Panc1 (cell line): ENCODE data around the gene CACNA2D4. TPM values are rescaled to one million over a fixed set of nuclear protein-coding genes. Genes with fewer than 3 reads are reported as not detected.

ENCODE experiments used
- ATAC-seq: fragments of 200-7000 bp; cut with Tn5 transposase; 2 replicates; pipeline ENCODE4 v1.9.1; 2020; ENCODE audit warnings: mild to moderate bottlenecking, moderate library complexity
- BruUV-seq: library from RNA; stranded (reverse); fragments of 400-500 nt; replicated peaks from 2 replicates; lab custom pipeline; 2021; lab: Mats Ljungman, UMichigan
- CTCF ChIA-PET: fragments of 300-600 bp; sonication (Branson Sonifier 250); formaldehyde crosslinking; loops from one replicate; lab custom pipeline; 2022; ENCODE audit warnings: antibody characterized with exemption; lab: Charles Lee
- POLR2A ChIA-PET: fragments of 300-600 bp; sonication (Branson Sonifier 250); formaldehyde crosslinking; loops from one replicate; lab custom pipeline; 2022; ENCODE audit warnings: antibody characterized with exemption; lab: Charles Lee
- DNase-seq: peaks from one replicate; pipeline ENCODE4 v3.0.0-alpha.2; 2010; ENCODE audit warnings: low read depth, low spot score
- H3K27ac ChIP-seq: 2 replicates; pipeline ENCODE4 v1.5.1; 2011; ENCODE audit warnings: mild to moderate bottlenecking, low read length, inconsistent platforms
- H3K27me3 ChIP-seq: fragments of 200-500 bp; sonication (Bioruptor generic); 2 replicates; pipeline ENCODE4 v1.6.0; 2014; ENCODE audit warnings: low read length, inconsistent platforms; ENCODE audit not compliant: control insufficient read depth, insufficient read depth
- H3K36me3 ChIP-seq: fragments of 200-500 bp; sonication (Bioruptor generic); 2 replicates; pipeline ENCODE4 v1.5.1; 2014; ENCODE audit warnings: inconsistent platforms, mild to moderate bottlenecking, low read length, moderate library complexity; ENCODE audit not compliant: control insufficient read depth, insufficient read depth
- H3K4me1 ChIP-seq: 2 replicates; pipeline ENCODE4 v1.5.1; 2011; ENCODE audit warnings: inconsistent platforms, mild to moderate bottlenecking, low read length, moderate library complexity; ENCODE audit not compliant: control insufficient read depth, insufficient read depth
- H3K4me3 ChIP-seq, 2 experiments: 2 replicates each; pipeline ENCODE4 v1.5.1; 2011 to 2012; ENCODE audit warnings: low read depth in 2 of 2, low read length in 2 of 2, mild to moderate bottlenecking in 2 of 2, inconsistent platforms in 1 of 2, moderate library complexity in 1 of 2
- H3K9me3 ChIP-seq: fragments of 200-500 bp; sonication (Bioruptor generic); 2 replicates; pipeline ENCODE4 v1.5.1; 2014; ENCODE audit warnings: low read depth, mild to moderate bottlenecking, inconsistent platforms, low read length, moderate library complexity; ENCODE audit not compliant: control insufficient read depth, insufficient read depth
- POLR2AphosphoS5 ChIP-seq: IDR thresholded peaks from 2 replicates; pipeline ENCODE4 v1.6.1; 2012; ENCODE audit warnings: mild to moderate bottlenecking, low read depth, low read length, moderate library complexity
- SIN3A ChIP-seq: IDR thresholded peaks from 2 replicates; pipeline ENCODE4 v1.6.1; 2012; ENCODE audit warnings: low read depth, mild to moderate bottlenecking, low read length, moderate library complexity, borderline replicate concordance; ENCODE audit not compliant: insufficient read depth
- TCF7L2 ChIP-seq: IDR thresholded peaks from 2 replicates; pipeline ENCODE4 v1.6.1; 2011; ENCODE audit warnings: mild to moderate bottlenecking, low read depth, low read length, inconsistent platforms
- in situ Hi-C: cut with HindIII; loops from 2 replicates; pipeline ENCODE4 v1.10.0; 2016; ENCODE audit warnings: low sequenced_read_pairs, low pct_unique_long_range_greater_than_20kb
- intact Hi-C: fragments of 100-400 bp; cut with micrococcal nuclease; formaldehyde crosslinking; loops from one replicate; pipeline ENCODE4 v1.10.0; 2022; ENCODE audit not compliant: unreplicated experiment
- total RNA-seq: library from RNA; stranded (reverse); gene quantifications from one replicate; pipeline ENCODE4 v1.2.1, GENCODE V29; 2021; ENCODE audit not compliant: unreplicated experiment
- TF ChIP-seq, protein P1 (sequence below), 2 experiments: IDR thresholded peaks; 2 replicates each; pipeline ENCODE4 v1.6.1; 2011 to 2012; ENCODE audit warnings: low read depth in 2 of 2, control low read depth in 1 of 2, low read length in 1 of 2, mild to moderate bottlenecking in 1 of 2, moderate library complexity in 1 of 2; ENCODE audit not compliant: insufficient read depth in 1 of 2
- TF ChIP-seq, protein P2 (sequence below): fragments of 450-650 bp; IDR thresholded peaks from 2 replicates; pipeline ENCODE4 v1.5.1; 2017; ENCODE audit warnings: mild to moderate bottlenecking

CACNA2D4 gene
- total RNA-seq, 1 experiment from 2014 or later: 0.15 TPM

DNA sequence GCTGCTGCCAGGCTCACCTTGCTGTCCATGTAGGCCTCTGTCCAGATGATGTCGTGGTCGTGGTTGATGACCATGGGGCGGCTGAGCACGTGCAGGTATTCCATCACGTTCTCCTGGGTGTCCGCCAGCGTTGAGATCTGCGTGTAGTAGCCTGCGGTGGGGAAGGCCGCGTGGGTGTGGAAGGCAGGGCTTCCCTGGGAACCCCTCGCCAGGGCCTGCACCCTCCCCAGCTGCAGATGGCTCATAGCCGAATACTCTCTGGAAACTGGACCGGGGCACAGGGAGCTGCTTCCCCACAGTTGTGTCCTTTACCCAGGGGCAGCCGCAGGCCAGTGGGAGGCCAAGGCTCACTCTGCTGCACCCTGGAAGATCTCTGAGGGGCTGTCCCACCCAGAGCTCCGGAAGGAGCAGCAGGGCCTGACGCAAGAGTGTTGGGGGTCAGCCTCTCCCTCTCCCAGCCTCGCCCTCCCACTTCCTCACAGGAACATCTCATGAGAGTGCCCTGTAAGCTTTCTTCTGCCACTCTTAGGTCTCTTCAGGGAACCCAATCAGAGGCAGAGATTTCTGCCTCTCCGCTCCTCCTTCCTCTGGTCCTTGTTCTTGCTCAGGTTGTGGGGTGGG lies 35.5 kb downstream of the CACNA2D4 start:
- intact Hi-C loops (no loop called here), in situ Hi-C loops (no loop called here)
- Histone ChIP-seq H3K27ac (no peak overlapping the region), H3K27me3 (no peaks in the 10 kb centered on the region), H3K36me3 (no peaks in the 10 kb centered on the region), H3K4me1 (no peaks in the 10 kb centered on the region), H3K9me3 (no peaks in the 10 kb centered on the region), H3K4me3 (no peak overlapping the region)
- no peak for ATAC-seq
- BruUV-seq: no TSS peak
- ChIA-PET POLR2A (no interaction called here), CTCF (no interaction called here)
- TF ChIP-seq, protein P1, sequence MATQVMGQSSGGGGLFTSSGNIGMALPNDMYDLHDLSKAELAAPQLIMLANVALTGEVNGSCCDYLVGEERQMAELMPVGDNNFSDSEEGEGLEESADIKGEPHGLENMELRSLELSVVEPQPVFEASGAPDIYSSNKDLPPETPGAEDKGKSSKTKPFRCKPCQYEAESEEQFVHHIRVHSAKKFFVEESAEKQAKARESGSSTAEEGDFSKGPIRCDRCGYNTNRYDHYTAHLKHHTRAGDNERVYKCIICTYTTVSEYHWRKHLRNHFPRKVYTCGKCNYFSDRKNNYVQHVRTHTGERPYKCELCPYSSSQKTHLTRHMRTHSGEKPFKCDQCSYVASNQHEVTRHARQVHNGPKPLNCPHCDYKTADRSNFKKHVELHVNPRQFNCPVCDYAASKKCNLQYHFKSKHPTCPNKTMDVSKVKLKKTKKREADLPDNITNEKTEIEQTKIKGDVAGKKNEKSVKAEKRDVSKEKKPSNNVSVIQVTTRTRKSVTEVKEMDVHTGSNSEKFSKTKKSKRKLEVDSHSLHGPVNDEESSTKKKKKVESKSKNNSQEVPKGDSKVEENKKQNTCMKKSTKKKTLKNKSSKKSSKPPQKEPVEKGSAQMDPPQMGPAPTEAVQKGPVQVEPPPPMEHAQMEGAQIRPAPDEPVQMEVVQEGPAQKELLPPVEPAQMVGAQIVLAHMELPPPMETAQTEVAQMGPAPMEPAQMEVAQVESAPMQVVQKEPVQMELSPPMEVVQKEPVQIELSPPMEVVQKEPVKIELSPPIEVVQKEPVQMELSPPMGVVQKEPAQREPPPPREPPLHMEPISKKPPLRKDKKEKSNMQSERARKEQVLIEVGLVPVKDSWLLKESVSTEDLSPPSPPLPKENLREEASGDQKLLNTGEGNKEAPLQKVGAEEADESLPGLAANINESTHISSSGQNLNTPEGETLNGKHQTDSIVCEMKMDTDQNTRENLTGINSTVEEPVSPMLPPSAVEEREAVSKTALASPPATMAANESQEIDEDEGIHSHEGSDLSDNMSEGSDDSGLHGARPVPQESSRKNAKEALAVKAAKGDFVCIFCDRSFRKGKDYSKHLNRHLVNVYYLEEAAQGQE (IDR thresholded peaks at IDR 0.05; ENCODE audit: insufficient read depth in 1 of 2, low read depth in 2 of 2, low read length in 1 of 2): no peak
- TF ChIP-seq TCF7L2 (no peak), SIN3A (no peak), POLR2AphosphoS5 (no peak)
- TF ChIP-seq, protein P2, sequence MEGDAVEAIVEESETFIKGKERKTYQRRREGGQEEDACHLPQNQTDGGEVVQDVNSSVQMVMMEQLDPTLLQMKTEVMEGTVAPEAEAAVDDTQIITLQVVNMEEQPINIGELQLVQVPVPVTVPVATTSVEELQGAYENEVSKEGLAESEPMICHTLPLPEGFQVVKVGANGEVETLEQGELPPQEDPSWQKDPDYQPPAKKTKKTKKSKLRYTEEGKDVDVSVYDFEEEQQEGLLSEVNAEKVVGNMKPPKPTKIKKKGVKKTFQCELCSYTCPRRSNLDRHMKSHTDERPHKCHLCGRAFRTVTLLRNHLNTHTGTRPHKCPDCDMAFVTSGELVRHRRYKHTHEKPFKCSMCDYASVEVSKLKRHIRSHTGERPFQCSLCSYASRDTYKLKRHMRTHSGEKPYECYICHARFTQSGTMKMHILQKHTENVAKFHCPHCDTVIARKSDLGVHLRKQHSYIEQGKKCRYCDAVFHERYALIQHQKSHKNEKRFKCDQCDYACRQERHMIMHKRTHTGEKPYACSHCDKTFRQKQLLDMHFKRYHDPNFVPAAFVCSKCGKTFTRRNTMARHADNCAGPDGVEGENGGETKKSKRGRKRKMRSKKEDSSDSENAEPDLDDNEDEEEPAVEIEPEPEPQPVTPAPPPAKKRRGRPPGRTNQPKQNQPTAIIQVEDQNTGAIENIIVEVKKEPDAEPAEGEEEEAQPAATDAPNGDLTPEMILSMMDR: no peak
- no peak for DNase-seq

DNA sequence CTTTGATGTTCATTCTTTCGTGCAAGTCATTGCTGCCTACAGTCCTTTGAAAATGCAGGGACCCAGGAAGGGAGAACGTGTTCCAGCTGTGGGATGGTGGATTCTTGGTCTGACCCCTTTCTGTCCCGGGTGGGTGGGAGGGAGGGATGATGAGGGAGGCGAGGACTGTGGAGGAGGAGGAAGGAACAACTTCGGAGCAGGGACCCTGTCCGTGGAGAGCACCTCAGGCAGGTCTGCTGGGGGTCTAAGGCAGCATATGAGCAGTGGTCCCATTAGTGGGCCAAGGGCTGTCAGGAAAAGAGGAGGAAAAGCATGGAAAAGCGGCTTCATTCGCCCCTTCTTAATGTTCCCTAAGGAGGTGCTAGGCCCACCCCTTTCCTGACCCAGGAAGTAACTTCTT lies 36.0 kb downstream of the CACNA2D4 start:
- H3K4me1 ChIP-seq: no peaks in the 10 kb centered on the region
- ChIA-PET CTCF (no interaction called here), POLR2A (no interaction called here)
- ATAC-seq: no peak
- no TSS peak for BruUV-seq
- no peaks in the 10 kb centered on the region for H3K36me3 ChIP-seq
- H3K27ac ChIP-seq: no peak overlapping the region
- H3K27me3 ChIP-seq: no peaks in the 10 kb centered on the region
- H3K9me3 ChIP-seq: no peaks in the 10 kb centered on the region
- in situ Hi-C loops: no loop called here
- no peak overlapping the region for H3K4me3 ChIP-seq
- intact Hi-C loops: no loop called here
- no peak for DNase-seq
- TF ChIP-seq SIN3A (no peak), POLR2AphosphoS5 (no peak)

DNA sequence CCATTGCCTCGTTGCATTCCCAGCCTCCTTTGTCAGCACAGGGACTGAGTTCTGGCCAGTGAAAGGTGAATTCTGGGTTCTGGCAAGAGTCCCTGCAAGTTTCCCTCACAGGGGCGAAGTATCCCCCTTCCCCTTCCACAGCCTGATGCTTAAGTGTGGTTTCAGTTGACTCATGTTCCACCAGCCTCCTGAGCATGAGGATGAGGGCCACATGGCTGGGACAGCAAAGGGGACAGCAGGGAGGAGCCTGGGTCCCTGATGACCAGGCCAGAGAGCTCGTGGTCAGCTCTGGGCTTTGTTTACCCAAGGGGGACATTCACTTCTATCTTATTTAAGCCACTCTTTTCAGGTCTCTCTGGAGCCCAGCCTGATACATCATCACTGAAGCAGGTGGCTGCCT lies 36.5 kb downstream of the CACNA2D4 start:
- Histone ChIP-seq H3K27me3 (no peaks in the 10 kb centered on the region), H3K36me3 (no peaks in the 10 kb centered on the region), H3K4me3 (no peak overlapping the region), H3K27ac (no peak overlapping the region), H3K9me3 (no peaks in the 10 kb centered on the region), H3K4me1 (no peaks in the 10 kb centered on the region)
- no peak for TF ChIP-seq POLR2AphosphoS5
- TF ChIP-seq, protein P1 (IDR thresholded peaks at IDR 0.05; ENCODE audit: insufficient read depth in 1 of 2, low read depth in 2 of 2, low read length in 1 of 2): no peak
- TF ChIP-seq, protein P2: no peak
- TF ChIP-seq SIN3A: no peak
- no peak for TF ChIP-seq TCF7L2
- intact Hi-C loops (no loop called here), in situ Hi-C loops (no loop called here)
- CTCF ChIA-PET: no interaction called here
- DNase-seq (no peak), ATAC-seq (no peak)
- no TSS peak for BruUV-seq
- POLR2A ChIA-PET: no interaction called here
